ENCODE measurements around the gene AQP9.
"Not testable (repeated sequence)": the region's sequence is repeated elsewhere in the genome, so short reads cannot be mapped to it uniquely, and the experiment has no call there.

The AQP9 gene, protein sequence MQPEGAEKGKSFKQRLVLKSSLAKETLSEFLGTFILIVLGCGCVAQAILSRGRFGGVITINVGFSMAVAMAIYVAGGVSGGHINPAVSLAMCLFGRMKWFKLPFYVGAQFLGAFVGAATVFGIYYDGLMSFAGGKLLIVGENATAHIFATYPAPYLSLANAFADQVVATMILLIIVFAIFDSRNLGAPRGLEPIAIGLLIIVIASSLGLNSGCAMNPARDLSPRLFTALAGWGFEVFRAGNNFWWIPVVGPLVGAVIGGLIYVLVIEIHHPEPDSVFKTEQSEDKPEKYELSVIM

GRCh38 chr15:58138106-58138505, at the start of gene AQP9:
AQP9 (plus strand) TSS chr15:58138381; CDS start chr15:58138566, 185 bp downstream.
- no peak for DNase-seq

- no peak for DNase-seq
Measured at GRCh38 chr15:58095415-58095814, 42.8 kb upstream of the AQP9 start.

DNA sequence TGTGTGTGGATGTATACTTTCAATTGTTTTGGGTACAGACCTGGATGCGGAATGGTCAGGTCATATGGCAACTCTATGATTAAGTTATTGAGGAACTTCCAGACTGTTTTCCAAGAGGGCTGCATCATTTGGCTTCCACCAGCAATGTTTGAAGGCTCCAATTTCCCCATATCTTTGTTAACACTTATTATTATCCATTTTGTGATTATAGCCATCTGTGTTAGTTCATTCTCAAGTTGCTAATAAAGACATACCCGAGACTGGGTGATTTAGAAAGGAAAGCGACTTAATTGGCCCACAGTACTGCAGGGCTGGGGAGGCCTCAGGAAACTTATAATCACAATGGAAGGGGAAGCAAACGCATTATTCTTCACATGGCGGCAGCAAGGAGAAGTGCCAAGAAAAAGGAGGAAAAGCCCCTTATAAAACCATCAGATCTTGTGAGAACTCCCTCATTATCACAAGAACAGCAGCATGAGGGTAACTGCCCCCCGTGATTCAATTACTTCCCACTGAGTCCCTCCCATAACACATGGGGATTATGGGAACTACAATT, 41.6 kb upstream of the AQP9 start:
- DNase-seq = no peak

- no peak for DNase-seq
Measured at GRCh38 chr15:58103482-58103881, 34.7 kb upstream of the AQP9 start.

GRCh38 chr15:58108117-58108516, 30.1 kb upstream of the AQP9 start:
- DNase-seq = no peak

- DNase-seq = no peak
Measured at GRCh38 chr15:58109419-58109818, 28.8 kb upstream of the AQP9 start.

- no peak for DNase-seq
Measured at GRCh38 chr15:58110999-58111717, 27.0 kb upstream of the AQP9 start.

DNA sequence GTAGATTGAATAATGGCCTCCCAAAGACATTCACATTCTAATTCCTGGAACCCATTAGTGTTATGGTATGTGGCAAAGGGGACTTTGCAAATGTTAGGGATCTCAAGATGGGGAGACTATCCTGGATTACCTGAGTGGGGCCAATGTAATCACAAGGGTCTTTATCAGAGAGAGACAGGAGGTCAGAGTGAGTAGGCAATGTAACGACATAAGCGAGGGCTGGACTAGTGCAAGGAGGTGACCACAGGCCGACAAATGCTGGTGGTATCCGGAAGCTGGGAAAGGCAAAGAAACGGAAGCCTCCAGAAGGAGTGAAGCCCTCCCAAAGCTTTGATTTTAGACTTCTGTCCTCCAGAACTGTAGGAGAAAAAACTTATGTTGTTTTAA, 26.5 kb upstream of the AQP9 start:
- no peak for DNase-seq

GRCh38 chr15:58113358-58113757, 24.8 kb upstream of the AQP9 start:
- not testable (repeated sequence) for DNase-seq

DNA sequence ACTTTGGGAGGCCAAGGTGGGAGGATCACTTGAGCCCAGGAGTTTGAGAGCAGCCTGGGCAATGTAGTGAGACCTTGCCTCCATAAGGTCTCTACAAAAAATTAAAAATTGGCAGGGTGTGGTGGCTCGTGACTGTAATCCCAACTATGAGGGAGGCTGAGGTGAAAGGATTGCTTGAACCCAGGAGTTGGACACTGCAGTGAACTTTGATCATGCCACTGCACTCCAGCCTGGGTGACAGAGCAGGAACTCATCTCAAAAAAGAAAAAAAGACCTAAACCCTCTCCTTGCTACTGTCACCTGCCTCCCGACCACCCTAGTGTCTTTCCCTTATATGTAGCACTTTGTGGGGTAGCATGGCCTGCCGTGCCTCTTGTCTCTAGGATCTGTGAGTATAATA, 23.8 kb upstream of the AQP9 start:
- DNase-seq = no peak

GRCh38 chr15:58114812-58115211, 23.4 kb upstream of the AQP9 start:
- DNase-seq = no peak

DNA sequence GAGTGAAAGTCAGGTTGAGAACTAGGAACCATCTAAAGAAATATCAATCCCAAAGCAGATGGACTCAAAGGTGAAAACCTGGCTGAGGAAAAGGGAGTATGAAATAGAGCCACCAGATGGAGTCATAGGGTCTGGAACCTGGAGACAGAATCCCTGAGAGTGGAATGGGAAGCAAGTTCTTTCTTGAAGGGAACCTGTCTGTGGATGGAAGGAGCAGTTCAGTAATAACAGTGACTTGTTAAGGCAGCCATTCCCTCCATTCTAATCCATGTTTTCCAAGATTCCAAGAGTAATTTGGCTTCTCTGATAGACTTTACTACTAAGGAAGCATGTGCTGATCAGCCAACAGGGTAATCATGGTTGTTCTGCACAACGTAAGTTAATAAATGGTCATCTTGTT, 22.5 kb upstream of the AQP9 start:
- DNase-seq = no peak

DNA sequence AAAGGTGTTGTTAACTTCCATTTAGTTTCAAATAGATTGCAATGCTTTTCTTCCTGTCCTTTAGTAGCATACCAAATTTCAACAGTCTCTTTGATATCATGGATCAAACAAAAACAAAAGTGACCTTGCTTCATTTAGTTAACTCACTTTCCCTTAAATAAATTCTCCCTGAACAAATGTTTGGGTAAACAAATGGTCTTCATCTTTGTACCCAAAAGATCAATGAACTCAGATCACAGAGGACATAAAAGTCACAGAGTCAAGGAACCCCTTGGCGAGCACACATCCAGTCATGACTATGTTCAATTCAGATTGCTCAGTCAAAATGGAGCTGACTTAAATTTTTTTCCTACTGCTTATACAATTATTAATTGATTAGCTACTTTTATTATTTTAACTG, 20.6 kb upstream of the AQP9 start:
- DNase-seq = no peak

- no peak for DNase-seq
Measured at GRCh38 chr15:58118272-58118671, 19.9 kb upstream of the AQP9 start.

DNA sequence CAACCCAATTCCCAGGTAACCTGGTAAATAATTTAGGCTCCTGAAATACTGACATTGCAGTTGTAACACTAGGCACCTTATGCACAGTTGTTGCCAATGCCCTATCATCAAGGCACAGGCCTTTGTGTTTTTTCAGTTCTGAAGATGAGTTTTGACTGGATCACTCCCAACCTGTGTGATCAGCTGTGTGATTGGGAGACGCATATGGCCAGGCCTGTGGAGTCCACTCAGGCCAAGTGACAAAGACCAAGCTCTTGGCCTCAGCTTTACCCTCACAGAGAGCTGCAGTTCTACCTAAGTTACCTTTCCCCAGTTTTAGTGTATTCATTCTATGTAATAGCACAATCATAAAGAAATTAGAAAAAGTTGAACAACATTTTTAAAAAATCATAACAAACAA, 19.2 kb upstream of the AQP9 start:
- DNase-seq = no peak

- DNase-seq = no peak
Measured at GRCh38 chr15:58124585-58124984, 13.6 kb upstream of the AQP9 start.

- DNase-seq = no peak
Measured at GRCh38 chr15:58125333-58125732, 12.8 kb upstream of the AQP9 start.

DNA sequence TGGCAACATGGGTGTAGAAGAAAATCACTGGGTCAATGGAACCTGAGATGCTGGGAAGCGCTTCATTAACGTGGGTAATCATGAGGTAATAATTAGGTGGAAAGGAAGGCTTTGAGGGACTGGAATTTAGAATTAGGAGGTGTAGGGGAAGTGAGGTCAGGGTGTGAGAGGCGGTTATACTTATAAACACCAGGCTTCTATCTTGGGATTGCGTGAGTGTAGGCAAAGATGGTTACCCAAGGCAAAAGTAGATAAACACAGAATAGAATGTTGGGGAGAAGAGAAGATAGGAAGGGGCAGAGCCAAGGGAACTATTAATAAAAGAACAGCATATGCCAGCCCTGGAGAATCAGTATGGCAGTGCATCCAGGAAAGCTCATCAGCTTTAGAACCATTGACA, 3.3 kb upstream of the AQP9 start:
- DNase-seq = no peak

- DNase-seq = no peak
Measured at GRCh38 chr15:58135511-58136174, 2.5 kb upstream of the AQP9 start.

GRCh38 chr15:58136731-58137130, 1.4 kb upstream of the AQP9 start:
- no peak for DNase-seq

DNA sequence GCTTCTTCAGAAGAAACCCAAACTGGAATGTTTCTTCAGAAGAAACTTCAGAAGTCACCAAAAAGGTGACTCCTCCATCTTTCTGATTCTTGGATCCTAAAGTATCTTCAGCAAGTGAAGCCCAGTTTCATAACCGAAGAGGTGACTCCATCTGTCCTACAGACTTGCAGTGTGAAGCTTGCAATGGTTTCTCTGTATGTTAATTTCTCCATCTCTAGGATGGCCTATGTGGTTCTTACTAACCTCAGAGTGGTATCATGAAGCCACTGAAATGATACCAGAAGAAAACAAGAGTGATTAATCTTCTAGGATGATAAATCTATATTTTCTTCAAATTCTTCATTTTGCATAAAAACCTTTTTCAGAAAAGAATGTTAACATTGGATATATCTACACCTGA, 495 bp upstream of the AQP9 start:
- no peak for DNase-seq

DNA sequence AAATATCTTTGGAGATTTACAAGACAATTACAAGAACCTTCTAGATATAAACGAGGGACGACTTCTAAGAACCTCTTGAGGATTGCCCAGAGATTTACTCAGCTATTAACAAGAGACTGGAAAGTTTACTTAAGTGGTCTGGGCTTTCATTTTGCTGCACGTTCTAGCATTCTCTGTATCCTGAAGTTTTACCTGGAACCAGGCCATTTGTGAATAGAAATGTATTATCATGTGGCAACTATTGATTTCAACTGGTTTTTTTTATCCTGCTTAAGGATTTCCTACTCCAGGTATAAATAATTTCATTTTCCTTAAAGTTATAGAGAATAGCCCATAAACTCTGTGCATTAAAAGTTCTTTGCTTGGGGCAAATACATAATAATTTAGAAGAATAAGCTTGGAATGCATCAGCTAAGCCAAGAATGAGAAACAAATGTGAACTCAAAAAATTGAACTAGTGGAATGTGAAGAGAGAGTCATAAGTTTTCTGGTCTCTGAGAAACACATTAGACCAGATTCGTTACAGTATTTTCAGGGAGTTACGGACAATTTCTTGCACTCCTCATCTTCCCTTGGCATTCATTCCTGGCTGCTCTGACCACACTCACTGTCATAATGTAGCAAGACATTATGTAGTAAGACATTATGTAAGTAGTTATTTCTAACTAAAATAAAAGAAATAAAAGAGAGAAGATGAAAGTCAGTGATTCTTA, 1.3 kb downstream of the AQP9 start:
- DNase-seq = no peak

GRCh38 chr15:58139989-58140522, 1.9 kb downstream of the AQP9 start:
- no peak for DNase-seq
